T-helper 9 cell (primary cell): ENCODE measurements around the gene TMEM178B.

Source experiments
- DNase-seq: peaks from one replicate; pipeline ENCODE4 v3.0.0-alpha.2; 2020

The TMEM178B gene

DNA sequence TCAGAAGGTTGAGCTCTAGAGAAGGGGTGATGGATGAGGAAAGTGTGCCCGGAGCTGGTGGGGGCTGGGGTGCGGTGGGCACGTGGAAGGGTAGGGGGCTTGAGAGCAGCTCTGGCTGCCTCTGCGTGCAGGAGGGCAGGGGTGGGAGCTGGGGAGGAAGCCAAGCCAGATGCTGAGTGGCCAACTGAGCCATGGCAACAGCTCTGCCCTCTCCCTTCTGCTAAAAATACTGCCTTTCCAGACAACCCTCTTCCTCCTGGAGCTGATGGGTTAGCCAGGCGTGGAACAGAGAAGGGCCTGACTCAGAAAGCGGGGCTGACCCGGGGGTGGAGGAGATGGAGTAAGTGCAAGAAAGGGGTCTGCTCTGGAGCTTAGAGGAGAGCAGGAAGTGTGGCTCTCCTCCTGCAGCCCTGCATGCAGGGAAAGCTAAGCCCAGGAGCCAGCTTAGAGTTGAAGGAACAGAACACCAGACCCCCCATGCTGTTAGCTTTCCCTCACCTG lies 362.8 kb downstream of the TMEM178B start:
- DNase-seq = no peak

DNA sequence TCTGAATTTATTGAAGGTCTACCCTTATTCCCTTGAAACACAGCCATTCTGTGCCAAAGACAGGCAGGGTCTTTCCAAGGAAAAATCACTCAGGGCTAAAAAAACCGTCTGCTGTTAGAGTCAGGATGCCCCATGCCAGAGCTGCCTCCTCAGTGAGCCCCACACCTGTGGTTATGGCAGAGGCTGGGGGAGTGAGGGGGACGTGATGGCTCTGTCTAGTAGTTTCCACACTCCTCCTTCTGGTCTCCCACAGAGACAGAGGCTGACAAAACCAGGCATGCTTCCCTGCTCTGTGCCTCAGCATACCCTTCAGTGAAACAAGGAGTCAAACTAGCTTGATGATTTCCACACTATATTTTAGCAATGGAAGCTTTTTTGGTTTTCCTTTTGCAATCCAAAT lies 365.3 kb downstream of the TMEM178B start:
- DNase-seq = no peak

DNA sequence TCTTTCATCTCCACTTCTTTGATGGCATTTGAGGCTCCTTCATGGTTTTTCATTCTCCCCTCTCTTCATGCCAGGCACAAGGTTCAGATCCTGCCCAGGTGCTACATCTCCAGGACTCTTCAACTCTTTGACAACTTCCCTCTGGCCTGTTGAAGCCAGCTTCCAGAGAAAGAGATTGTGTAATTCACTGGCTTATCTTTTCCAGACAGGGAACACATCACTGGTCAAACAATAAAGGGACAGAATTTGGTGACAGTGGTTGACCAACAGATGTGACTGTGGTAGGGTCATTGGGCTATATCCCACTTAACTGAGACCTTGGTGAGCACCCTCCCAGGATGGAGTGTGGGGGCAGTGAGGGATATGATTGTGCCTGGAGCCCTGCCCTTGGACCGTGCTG lies 365.9 kb downstream of the TMEM178B start:
- no peak for DNase-seq

DNA sequence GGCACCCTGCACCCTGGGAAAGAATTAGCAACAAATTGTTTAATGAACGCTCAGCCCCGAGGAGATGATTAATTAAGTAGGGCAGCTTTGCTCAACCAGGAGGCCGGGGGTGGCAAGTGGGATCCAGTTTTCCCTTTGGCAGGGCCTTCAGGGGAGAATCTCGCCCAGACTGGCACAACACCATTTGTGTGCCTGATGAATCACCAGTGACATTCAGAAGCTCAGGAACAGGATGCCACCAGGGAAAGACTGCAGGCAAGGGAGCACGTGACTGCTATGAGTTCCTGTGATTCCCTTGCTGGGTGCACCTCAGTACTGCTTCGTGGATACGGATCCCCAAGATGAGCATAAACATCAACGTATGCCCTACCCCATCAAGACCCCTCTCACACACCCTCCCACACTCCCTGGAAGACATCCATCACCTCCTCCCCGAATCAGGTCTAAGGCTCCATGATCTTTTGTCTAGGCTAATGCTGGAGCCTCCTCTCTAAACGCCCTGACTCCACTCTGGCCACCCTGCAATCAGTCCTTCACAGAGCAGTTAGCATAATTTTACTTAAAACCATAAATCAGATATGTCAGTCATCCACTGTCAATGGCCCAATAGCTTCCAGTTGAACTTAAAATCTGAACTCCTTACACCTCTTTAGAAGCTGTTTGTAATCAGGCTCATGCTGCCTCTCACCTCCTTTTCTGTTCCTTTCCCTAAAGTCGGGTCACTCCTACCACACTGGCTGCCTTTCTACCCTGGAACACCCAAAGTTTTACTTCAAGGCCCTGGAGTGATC lies 368.2 kb downstream of the TMEM178B start:
- DNase-seq = no peak

DNA sequence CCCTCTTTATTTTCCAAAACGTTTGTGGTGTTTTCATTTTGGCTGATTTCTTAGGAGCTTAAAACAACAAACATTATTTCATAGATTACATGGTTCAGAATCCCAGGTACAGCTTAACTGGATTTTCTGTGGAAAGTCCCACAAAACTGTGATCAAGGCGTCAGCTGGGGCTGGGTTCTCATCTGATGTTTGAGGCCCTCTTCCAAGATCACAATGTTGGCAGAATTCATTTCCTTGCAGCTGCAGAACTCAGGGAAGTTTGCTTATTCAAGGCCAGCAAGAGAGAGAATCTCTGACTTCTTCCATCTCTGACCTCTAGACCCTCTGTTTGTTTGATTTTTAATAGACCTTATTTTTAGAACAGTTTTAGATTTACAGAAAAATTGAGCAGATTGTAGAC lies 368.9 kb downstream of the TMEM178B start:
- no peak for DNase-seq

DNA sequence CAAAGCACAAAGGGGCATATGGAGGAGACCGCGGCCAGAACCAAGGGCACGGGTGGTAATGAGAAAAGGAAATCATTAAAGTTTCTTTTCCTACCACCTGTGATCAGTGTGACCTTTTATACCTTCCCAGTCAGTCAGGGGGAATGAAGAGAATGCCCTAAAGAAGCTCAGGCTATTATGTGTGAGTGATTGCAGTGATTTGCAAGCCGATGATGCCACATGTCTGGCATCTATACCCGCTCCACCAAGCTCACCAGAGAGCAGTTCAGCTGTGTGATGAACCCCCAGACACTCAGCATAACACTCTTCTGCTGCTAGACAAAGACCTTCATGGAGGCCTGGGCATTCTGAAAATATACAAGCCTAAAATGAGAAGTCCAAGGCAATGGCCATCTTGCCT lies 371.1 kb downstream of the TMEM178B start:
- no peak for DNase-seq

DNA sequence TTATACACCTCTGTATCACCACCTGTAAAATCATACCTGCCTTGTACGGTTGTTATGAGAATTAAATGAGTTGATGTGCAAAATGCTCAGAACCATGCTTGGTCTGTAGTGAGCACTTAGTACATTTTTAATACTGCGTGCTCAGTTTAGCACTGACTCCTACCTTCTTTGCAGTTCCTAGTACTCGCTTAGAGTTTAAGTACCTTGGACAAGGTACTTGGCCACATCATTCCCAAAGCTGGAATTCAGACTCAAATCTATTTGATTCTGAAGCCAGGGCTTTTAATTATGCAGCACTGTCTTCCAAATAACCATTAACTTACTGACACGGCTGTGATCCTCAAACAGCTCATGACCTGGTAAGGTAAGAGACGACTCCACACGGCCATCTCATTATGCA lies 377.4 kb downstream of the TMEM178B start:
- DNase-seq = no peak

DNA sequence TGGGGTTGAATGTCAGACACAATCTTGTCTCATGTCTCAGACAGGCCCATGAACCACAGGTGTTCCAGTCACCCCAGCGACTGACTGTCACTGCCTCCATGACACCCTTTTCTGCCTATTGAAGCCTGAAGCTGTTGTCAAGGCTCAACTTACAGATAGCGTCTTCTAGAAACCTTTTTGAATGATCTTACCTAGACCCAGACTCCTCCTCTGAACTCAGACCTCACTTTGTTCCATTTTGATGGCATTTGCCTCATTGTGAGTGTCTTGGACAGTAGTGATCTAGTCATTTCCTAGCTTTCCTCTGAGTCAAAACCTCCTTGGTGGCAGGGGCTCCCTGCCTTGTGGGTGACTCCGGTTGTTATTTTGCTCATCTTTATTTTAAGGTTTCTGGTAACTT lies 379.0 kb downstream of the TMEM178B start:
- no peak for DNase-seq

DNA sequence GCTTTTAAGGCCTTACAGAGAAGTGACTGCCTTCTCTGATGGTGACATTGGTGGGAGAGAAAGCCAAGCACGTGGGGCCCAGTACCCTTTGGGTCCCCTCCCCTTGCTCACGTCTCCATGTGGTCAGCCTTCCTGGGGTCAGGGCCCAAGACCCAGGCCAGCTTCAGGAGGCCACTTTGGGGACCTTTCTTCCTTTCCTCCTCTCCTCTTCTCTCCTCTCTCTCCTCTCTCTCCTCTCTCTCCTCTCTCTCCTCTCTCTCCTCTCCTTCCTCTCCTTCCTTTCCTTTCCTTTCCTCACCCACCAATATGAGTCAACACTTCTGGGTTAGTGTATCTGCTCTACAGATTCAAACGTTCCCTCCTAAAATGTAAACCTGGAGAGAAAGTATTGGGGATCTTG lies 380.5 kb downstream of the TMEM178B start:
- DNase-seq = no peak

DNA sequence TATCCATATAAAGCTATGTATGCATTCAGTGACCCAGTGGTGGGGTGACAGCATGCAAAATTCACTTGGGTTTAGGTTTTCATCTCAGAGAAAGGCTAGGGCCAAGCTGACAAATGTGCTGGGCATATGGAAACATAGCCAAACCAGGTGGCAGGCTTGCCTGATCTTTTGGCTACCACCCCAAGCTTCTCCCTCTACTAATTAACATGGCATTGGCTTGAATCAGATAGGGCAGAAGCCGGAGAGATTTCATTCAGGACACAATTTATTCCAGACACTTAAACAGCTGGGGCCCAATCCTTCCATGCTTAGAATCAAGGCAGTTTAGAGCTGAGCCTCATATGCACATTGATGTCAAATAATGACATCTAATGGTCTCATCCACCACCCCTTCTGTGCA lies 381.9 kb downstream of the TMEM178B start:
- no peak for DNase-seq

DNA sequence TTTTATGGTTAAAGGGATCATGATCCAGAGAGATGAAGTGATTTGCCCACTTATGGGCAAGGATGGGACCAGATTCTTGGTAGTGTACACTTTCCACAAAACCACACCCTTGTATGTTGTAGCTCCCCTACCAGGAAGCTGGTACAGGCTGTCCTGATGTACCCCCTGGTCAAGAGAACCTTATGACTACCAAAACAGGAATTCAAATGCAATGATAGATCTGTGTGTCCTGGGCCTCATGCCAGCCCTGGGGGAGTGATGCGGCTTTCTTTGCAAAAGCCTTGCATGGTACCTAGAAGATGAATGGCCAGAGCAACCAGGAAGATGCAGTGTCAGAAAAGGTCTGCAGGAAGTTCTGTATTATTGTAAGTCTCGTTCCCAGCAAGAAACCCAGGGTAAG lies 382.4 kb downstream of the TMEM178B start:
- no peak for DNase-seq

DNA sequence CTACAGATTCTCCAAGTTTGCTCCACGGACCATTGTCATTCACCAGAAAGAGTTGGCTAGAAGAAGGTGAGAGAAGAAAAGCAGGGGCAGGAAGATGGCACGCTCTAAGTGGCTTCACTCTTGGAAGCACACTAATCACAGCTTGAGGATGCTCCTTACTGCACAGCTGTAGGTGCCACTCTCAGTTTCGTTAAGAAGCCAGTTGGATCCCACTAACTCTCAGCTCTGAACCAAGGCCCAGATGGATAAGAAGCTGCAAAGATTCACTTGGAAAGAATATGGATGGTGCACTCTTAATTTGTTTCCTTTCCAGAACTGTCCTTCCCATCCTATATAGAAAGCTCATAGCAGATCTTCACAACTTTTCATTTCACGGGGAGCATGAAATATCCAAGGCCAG lies 382.8 kb downstream of the TMEM178B start:
- DNase-seq = no peak

DNA sequence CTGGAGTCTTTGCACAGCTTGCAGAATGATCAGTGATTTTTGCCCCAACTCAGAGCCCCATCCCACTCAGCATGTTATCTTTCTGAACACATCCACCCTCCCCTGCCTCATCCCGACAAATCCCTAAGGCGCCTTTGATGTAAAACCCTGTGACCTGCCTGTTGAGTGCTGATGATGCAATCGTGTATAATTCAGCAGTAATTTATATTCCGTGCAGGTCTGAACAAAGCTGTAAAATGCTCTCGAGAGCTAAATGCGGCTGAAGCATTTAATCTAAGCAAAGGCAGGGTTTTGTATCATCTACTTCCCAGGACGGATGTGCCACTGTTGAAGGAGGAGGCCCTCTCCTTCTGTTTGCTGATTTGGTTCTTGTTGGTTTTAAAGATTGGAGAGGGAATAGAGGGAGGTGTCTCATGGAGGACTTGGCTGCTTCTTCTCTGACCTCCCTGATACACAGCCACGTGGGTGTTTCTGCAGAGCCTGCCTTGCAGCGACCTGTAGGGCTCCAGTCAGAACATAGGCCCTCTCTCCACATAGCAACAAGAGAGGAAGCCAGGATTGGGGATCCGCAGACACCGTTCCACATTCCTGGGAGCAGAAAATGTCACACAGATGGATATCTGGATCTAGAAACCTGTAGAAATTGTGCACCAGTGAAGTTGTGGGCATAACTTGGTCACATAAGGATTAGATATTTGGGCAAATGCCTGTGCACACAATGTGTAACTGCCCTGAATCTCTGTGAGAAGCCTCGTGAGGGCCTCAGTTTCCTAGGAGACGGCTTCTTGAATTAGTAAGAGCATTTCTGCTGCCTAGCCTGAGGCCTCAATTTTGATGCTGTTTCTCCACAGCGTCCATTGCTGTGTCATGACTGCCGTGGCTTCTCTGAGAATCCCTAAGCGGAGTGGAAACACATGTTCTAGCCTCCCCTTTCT lies 387.2 kb downstream of the TMEM178B start:
- no peak for DNase-seq

DNA sequence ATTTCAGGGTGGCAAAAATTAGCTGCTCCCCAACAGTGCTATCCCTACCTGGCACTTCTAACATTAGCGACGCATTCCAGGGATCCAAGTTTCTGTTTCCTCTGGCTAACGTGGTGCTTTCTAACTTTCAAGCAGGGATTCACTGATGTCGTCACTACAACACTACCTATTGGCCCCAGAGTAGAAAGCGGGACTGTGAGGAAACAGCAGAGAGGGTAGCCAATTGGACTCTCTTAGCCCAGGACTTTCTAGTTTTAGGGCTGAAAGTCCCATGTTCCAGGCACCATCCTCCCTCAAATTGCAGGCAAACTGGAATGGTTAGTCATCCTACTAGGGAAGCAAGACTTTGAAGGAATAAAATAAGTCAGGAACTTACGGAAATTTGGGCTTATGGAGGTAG lies 388.1 kb downstream of the TMEM178B start:
- no peak for DNase-seq

DNA sequence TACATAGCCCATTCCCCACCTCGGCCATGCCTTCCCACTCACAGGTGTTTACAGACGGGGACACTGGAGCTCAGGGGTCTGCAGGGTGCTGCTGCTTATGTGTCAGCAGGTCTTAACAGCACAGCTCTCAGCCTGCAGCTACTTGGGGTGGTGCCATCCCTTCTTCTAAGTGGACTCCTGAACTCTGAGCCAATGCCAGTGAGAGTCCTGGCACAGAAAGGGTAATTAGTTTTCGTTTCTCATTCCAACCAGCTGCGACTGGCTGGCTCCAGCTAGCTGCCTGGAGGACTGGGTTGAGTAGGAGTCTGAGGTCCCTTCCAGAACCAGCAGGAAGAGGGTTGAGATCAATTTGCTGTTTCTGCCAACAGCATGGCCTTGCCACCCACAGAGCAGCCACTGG lies 389.1 kb downstream of the TMEM178B start:
- DNase-seq = no peak

DNA sequence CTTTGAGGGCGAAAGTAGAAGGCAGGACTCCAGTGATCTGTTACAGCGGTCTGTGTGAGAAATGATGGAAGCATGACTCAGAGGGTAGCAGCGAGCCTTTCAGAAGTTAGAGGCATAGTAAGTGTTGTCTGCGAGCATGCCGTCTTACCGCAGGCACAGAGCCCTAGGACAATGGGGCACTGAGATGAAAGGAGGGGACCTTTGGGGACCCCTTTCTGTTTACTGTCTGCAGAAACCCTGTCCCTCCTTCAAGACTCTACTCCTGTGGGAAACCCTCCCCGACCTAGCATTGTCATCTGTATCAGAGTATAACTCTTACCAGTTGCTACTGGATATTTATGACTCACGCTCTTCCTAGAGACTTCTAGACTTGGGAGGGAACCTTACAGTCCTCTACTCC lies 390.1 kb downstream of the TMEM178B start:
- no peak for DNase-seq

DNA sequence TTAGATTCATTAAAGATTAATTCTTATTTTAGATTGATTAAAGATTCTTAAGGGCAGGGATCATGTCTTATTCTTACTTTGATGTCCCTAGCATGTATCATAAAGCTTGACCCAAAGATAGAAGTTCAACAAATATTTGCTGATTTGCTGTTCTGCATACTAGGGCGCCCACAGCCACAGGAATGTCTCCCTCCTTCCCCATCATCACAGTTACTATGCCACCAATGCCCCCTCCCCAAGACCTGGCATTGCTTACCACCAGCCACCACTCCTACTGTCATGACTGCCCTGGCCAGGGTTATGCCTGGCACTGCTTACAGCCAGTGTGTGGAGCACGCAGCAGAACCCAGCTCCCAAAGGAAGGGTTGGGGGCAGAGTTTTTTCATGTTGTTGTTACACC lies 390.7 kb downstream of the TMEM178B start:
- no peak for DNase-seq

DNA sequence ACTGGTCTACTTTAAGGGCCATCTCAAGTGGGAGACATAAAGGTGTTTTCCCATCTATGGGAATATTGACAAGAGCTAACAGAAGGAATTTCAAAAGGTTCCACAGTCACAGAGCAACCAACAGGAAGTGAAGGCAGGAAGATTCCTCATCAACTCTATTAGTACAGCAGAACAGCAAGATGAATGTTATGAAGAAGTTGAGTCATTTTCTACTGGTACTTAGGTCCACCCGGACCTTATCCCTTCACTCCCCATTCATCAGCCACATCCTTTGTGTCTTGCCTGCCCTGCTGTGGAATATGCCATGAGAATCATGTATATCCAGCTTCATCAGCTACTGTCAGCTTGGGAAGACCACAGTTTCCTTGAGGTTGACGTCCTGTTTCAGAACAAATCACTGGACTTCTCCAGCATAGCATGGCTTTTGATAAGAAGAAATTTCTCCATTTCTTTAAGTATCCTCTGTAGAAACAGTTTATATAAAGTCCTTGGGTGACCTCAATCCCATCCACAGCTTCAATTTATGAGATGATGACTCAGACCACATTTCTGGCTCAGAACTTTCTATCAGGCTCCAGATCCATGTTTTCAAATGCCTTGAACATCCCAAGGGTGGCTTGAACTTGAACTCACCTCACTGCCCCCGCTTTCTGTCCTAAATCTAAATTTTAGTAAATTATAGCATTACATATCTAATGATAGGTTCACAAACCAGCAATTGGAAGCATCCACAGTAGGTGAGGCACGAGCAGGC lies 392.5 kb downstream of the TMEM178B start:
- no peak for DNase-seq

DNA sequence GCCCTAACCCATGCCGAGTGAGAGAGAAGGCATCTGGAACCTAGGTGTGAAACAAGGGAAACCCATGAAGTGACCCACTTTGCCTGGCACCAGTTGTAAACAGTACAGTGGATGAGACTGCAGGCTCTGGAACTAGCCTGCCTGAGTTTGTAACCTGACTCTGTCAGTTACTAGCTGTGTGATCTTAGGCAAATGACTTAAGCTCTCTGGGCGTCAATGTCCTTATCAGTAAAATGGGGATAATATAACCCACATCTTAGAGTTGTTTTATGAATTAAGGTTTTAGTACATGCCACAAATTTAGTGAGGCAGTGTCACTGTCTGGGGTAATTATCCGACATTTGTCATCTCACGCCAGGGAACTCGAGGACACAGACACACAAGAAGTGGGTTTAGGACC lies 394.5 kb downstream of the TMEM178B start:
- no peak for DNase-seq

DNA sequence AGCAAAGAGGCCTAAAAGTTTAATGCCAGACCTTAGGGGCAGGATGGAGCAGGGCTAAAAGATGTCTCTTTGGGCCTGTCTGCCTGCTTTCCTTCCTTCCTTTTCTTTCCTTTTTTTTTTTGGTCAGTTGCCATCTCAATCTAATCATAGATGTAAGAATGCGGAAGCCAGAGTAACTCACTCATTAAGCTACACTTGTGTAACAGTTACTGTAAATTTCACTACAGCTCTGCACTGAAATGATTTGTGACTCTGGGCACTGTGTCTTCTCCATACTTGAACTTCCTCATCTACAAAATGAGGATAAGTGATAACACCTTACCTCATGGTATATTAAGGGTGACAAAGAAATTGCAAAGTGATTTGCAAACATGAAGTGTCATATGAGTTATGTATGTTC lies 401.8 kb downstream of the TMEM178B start:
- no peak for DNase-seq

DNA sequence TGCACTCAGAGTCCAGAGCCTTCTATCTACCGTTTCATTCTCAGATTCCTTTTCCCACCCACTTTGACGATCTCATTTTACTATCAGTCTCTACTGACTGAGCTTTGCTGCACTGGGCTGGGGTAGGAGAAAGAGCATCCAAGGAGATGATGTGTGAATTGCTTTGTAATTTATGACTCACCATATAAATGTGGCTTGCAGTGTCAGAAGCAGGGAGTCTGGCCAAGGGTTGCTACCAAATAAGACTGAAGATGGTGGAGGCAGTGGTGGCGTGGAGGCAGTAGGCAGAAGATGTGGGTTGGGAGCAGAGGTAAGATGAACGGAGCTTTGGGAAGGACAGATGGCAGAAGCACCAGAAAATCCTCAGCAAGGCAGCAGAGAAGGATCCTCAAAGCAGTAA lies 404.0 kb downstream of the TMEM178B start:
- DNase-seq = no peak

DNA sequence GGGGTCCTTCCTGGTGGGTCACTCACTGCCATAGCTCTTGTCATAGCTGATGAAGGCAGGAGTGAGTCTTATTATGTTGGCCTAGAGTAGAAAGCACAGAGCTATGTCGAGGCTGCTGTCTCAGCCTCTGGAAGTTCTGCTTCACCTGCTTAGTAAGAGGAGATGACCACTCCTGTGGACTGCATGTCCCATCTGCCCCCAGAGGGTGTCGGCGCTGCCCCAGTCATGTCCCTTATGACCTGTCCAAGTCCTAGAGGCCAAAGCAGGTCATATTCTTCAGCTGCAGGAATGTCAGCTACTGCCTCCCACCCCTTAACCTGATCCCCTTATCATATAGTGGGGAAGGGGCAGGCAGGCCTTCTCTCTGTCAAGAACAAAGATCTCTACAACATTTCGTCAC lies 405.0 kb downstream of the TMEM178B start:
- no peak for DNase-seq

DNA sequence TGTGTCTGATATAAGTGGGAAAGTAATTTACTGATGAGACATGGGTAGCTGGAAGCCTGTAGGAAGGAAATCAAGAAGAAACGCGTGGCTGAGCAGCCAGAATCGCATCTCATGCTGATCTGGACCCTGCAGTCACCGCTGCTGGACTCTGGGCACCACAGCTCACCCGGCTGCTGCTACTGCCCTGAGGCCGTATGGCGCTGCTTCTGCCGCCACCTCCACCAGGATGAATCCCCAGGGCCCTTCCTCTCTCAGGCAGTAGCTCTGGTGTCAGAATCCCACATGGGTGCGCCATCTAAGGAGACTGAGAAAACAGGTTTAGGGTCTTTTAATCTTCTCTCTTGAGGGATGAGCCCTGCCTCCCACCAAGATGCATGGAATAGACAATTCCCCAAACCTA lies 407.1 kb downstream of the TMEM178B start:
- DNase-seq = no peak
